ENCODE measurements around the gene NYAP1. TPM values are rescaled to one million over a fixed set of nuclear protein-coding genes. Genes with fewer than 3 reads are reported as not detected.

The NYAP1 gene
- total RNA-seq, 1 donor from 2014 or later = 3.1 TPM

GRCh38 chr7:100509231-100509630, 25.5 kb downstream of the NYAP1 start:
- Histone ChIP-seq H3K9ac (ENCODE audit: low read depth in 1 of 3, low read length in 3 of 3) (no peak overlapping the region), H3K36me3 (ENCODE audit: control insufficient read depth in 3 of 3, insufficient read depth in 3 of 3, low read length in 3 of 3) (no peaks in the 10 kb centered on the region), H3K4me3 (ENCODE audit: low read length in 3 of 3) (no peak overlapping the region), H3K9me3 (ENCODE audit: control insufficient read depth in 3 of 3, low read length in 3 of 3) (no peaks in the 10 kb centered on the region), H3K4me1 (ENCODE audit: control insufficient read depth in 3 of 3, insufficient read depth in 3 of 3, low read length in 3 of 3) (peaks cover 0 to 4% (median 3%) of the 10 kb centered on the region in 3 donors), H3K27ac (ENCODE audit: low read depth, low read length) (no peak overlapping the region), H3K27me3 (ENCODE audit: control insufficient read depth in 3 of 3, insufficient read depth in 3 of 3, low read length in 3 of 3) (peaks cover 0 to 7% (median 3%) of the 10 kb centered on the region in 3 donors)

GRCh38 chr7:100510437-100511239, 26.9 kb downstream of the NYAP1 start:
- Histone ChIP-seq H3K27me3 (ENCODE audit: control insufficient read depth in 3 of 3, insufficient read depth in 3 of 3, low read length in 3 of 3) (peaks cover 0 to 7% (median 3%) of the 10 kb centered on the region in 3 donors), H3K4me1 (ENCODE audit: control insufficient read depth in 3 of 3, insufficient read depth in 3 of 3, low read length in 3 of 3) (peaks cover 0 to 4% (median 3%) of the 10 kb centered on the region in 3 donors), H3K36me3 (ENCODE audit: control insufficient read depth in 3 of 3, insufficient read depth in 3 of 3, low read length in 3 of 3) (no peaks in the 10 kb centered on the region), H3K9me3 (ENCODE audit: control insufficient read depth in 3 of 3, low read length in 3 of 3) (no peaks in the 10 kb centered on the region), H3K27ac (ENCODE audit: low read depth, low read length) (no peak overlapping the region), H3K9ac (ENCODE audit: low read depth in 1 of 3, low read length in 3 of 3) (no peak overlapping the region), H3K4me3 (ENCODE audit: low read length in 3 of 3) (no peak overlapping the region)

DNA sequence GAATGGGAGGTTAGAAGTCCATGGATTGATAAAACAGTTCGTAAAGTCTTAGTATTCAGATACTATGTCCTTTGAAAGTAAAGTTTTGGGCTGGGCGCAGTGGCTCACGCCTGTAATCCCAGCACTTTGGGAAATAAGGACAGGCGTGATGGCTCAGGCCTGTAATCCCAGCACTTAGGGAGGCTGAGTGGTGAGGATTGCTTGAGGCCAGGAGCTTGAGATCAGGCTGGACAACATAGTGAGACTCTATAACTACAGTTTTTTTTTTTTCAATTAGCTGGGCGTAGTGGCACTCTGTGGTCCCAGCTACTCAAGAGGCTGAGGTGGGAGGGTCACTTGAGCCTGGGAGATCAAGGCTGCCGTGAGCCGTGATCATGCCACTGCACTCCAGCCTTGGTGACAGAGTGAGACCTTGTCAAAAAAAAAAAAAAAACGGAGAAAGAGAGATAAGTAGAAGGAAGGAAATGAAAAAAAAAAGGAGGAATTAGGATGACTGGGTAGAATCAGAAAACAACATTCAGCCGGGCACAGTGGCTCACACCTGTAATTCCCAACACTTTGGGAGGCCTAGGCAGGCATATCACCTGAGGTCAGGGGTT, 29.6 kb downstream of the NYAP1 start:
- H3K27ac ChIP-seq (ENCODE audit: low read depth, low read length) = no peak overlapping the region
- H3K9ac ChIP-seq (ENCODE audit: low read depth in 1 of 3, low read length in 3 of 3) = no peak overlapping the region
- H3K9me3 ChIP-seq (ENCODE audit: control insufficient read depth in 3 of 3, low read length in 3 of 3) = no peaks in the 10 kb centered on the region
- H3K4me1 ChIP-seq (ENCODE audit: control insufficient read depth in 3 of 3, insufficient read depth in 3 of 3, low read length in 3 of 3) = peaks cover 0 to 7% (median 3%) of the 10 kb centered on the region in 3 donors
- no peaks in the 10 kb centered on the region for H3K36me3 ChIP-seq (ENCODE audit: control insufficient read depth in 3 of 3, insufficient read depth in 3 of 3, low read length in 3 of 3)
- H3K4me3 ChIP-seq (ENCODE audit: low read length in 3 of 3) = no peak overlapping the region
- peaks cover 0 to 7% (median 3%) of the 10 kb centered on the region in 3 donors for H3K27me3 ChIP-seq (ENCODE audit: control insufficient read depth in 3 of 3, insufficient read depth in 3 of 3, low read length in 3 of 3)

GRCh38 chr7:100515072-100515532, 31.4 kb downstream of the NYAP1 start:
- H3K27me3 ChIP-seq (ENCODE audit: control insufficient read depth in 3 of 3, insufficient read depth in 3 of 3, low read length in 3 of 3) = peaks cover 0 to 3% (median 0%) of the 10 kb centered on the region in 3 donors
- no peaks in the 10 kb centered on the region for H3K36me3 ChIP-seq (ENCODE audit: control insufficient read depth in 3 of 3, insufficient read depth in 3 of 3, low read length in 3 of 3)
- H3K27ac ChIP-seq (ENCODE audit: low read depth, low read length) = no peak overlapping the region
- H3K9ac ChIP-seq (ENCODE audit: low read depth in 1 of 3, low read length in 3 of 3) = no peak overlapping the region
- H3K4me3 ChIP-seq (ENCODE audit: low read length in 3 of 3) = no peak overlapping the region
- peaks cover 0 to 3% (median 0%) of the 10 kb centered on the region in 3 donors for H3K4me1 ChIP-seq (ENCODE audit: control insufficient read depth in 3 of 3, insufficient read depth in 3 of 3, low read length in 3 of 3)
- no peaks in the 10 kb centered on the region for H3K9me3 ChIP-seq (ENCODE audit: control insufficient read depth in 3 of 3, low read length in 3 of 3)

DNA sequence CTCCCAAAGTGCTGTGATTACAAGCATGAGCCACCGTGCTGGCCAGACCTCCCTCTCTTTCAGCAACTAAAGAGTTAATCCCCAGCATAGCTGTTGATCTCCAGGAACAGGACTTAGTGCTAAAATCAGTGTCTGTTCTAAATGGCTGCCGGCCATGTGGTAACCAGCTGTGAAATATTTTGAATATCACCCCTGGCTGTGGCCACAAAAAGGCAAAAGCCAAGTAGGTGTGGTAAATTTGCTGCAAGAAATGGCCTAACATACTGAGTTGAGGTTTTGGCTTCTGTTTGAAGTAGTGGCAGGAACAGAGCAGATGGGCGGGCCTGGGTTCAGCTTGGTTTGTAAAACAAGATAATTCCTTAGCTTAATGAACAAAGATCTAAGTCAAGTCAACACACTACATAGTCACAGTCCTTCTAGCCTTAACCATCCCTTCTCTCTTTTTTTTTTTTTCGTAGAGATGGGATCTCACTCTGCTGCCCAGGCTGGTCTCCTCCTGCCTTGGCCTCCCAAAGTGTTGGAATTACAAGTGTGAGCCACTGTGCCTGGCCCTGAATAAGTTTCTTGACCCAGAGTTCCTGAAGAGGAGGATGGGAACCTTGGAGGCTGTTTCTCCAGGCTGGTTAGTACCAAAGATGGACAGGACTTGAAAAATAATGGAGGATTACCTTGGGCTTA, 32.5 kb downstream of the NYAP1 start:
- Histone ChIP-seq H3K4me3 (ENCODE audit: low read length in 3 of 3) (no peak overlapping the region), H3K27ac (ENCODE audit: low read depth, low read length) (no peak overlapping the region), H3K27me3 (ENCODE audit: control insufficient read depth in 3 of 3, insufficient read depth in 3 of 3, low read length in 3 of 3) (no peaks in the 10 kb centered on the region), H3K4me1 (ENCODE audit: control insufficient read depth in 3 of 3, insufficient read depth in 3 of 3, low read length in 3 of 3) (peaks cover 0 to 3% (median 0%) of the 10 kb centered on the region in 3 donors), H3K9me3 (ENCODE audit: control insufficient read depth in 3 of 3, low read length in 3 of 3) (no peaks in the 10 kb centered on the region), H3K9ac (ENCODE audit: low read depth in 1 of 3, low read length in 3 of 3) (no peak overlapping the region), H3K36me3 (ENCODE audit: control insufficient read depth in 3 of 3, insufficient read depth in 3 of 3, low read length in 3 of 3) (no peaks in the 10 kb centered on the region)

- Histone ChIP-seq H3K36me3 (ENCODE audit: control insufficient read depth in 3 of 3, insufficient read depth in 3 of 3, low read length in 3 of 3) (no peaks in the 10 kb centered on the region), H3K9me3 (ENCODE audit: control insufficient read depth in 3 of 3, low read length in 3 of 3) (no peaks in the 10 kb centered on the region), H3K4me3 (ENCODE audit: low read length in 3 of 3) (no peak overlapping the region), H3K4me1 (ENCODE audit: control insufficient read depth in 3 of 3, insufficient read depth in 3 of 3, low read length in 3 of 3) (peaks cover 0 to 3% (median 0%) of the 10 kb centered on the region in 3 donors), H3K27ac (ENCODE audit: low read depth, low read length) (no peak overlapping the region), H3K27me3 (ENCODE audit: control insufficient read depth in 3 of 3, insufficient read depth in 3 of 3, low read length in 3 of 3) (no peaks in the 10 kb centered on the region), H3K9ac (ENCODE audit: low read depth in 1 of 3, low read length in 3 of 3) (no peak overlapping the region)
These were observed 33.6 kb downstream of the NYAP1 start for GRCh38 chr7:100517305-100517704.

- H3K27me3 ChIP-seq (ENCODE audit: control insufficient read depth in 3 of 3, insufficient read depth in 3 of 3, low read length in 3 of 3) = no peaks in the 10 kb centered on the region
- H3K4me3 ChIP-seq (ENCODE audit: low read length in 3 of 3) = no peak overlapping the region
- no peaks in the 10 kb centered on the region for H3K9me3 ChIP-seq (ENCODE audit: control insufficient read depth in 3 of 3, low read length in 3 of 3)
- no peak overlapping the region for H3K9ac ChIP-seq (ENCODE audit: low read depth in 1 of 3, low read length in 3 of 3)
- peaks cover 0 to 3% (median 0%) of the 10 kb centered on the region in 3 donors for H3K4me1 ChIP-seq (ENCODE audit: control insufficient read depth in 3 of 3, insufficient read depth in 3 of 3, low read length in 3 of 3)
- no peak overlapping the region for H3K27ac ChIP-seq (ENCODE audit: low read depth, low read length)
- H3K36me3 ChIP-seq (ENCODE audit: control insufficient read depth in 3 of 3, insufficient read depth in 3 of 3, low read length in 3 of 3) = no peaks in the 10 kb centered on the region
These were observed 35.9 kb downstream of the NYAP1 start for GRCh38 chr7:100519580-100519979.

GRCh38 chr7:100520138-100520537, 36.4 kb downstream of the NYAP1 start:
- Histone ChIP-seq H3K27ac (ENCODE audit: low read depth, low read length) (no peak overlapping the region), H3K9me3 (ENCODE audit: control insufficient read depth in 3 of 3, low read length in 3 of 3) (no peaks in the 10 kb centered on the region), H3K9ac (ENCODE audit: low read depth in 1 of 3, low read length in 3 of 3) (no peak overlapping the region), H3K36me3 (ENCODE audit: control insufficient read depth in 3 of 3, insufficient read depth in 3 of 3, low read length in 3 of 3) (no peaks in the 10 kb centered on the region), H3K4me3 (ENCODE audit: low read length in 3 of 3) (no peak overlapping the region), H3K4me1 (ENCODE audit: control insufficient read depth in 3 of 3, insufficient read depth in 3 of 3, low read length in 3 of 3) (peaks cover 0 to 3% (median 0%) of the 10 kb centered on the region in 3 donors), H3K27me3 (ENCODE audit: control insufficient read depth in 3 of 3, insufficient read depth in 3 of 3, low read length in 3 of 3) (no peaks in the 10 kb centered on the region)

- Histone ChIP-seq H3K4me3 (ENCODE audit: low read length in 3 of 3) (no peak overlapping the region), H3K9ac (ENCODE audit: low read depth in 1 of 3, low read length in 3 of 3) (no peak overlapping the region), H3K27me3 (ENCODE audit: control insufficient read depth in 3 of 3, insufficient read depth in 3 of 3, low read length in 3 of 3) (no peaks in the 10 kb centered on the region), H3K36me3 (ENCODE audit: control insufficient read depth in 3 of 3, insufficient read depth in 3 of 3, low read length in 3 of 3) (no peaks in the 10 kb centered on the region), H3K4me1 (ENCODE audit: control insufficient read depth in 3 of 3, insufficient read depth in 3 of 3, low read length in 3 of 3) (peaks cover 0 to 3% (median 0%) of the 10 kb centered on the region in 3 donors), H3K27ac (ENCODE audit: low read depth, low read length) (no peak overlapping the region), H3K9me3 (ENCODE audit: control insufficient read depth in 3 of 3, low read length in 3 of 3) (no peaks in the 10 kb centered on the region)
These were observed 37.3 kb downstream of the NYAP1 start for GRCh38 chr7:100521076-100521475.

Data from skeletal muscle tissue (tissue), 4 donors.